H1 (cell line): Measurements from ENCODE around the gene HSPA4. TPM values are rescaled to one million over a fixed set of nuclear protein-coding genes. Genes with fewer than 3 reads are reported as not detected.

ENCODE experiments used
- CHD1 ChIP-seq: IDR thresholded peaks from 2 replicates; pipeline ENCODE4 v1.6.1; 2012; ENCODE audit warnings: low read depth, low read length, improper control_type of control experiment
- SAP30 ChIP-seq: fragments of 300-600 bp; sonication (generic); IDR thresholded peaks from 2 replicates; pipeline ENCODE4 v1.7.1; 2012; ENCODE audit warnings: low read length, moderate library complexity, mild to moderate bottlenecking, inconsistent platforms; ENCODE audit not compliant: insufficient read depth, insufficient replicate concordance
- polyA plus RNA-seq, 7 experiments: library from polyadenylated mRNA; depleted of rRNA in 3 of 7; stranded (reverse) in 5 of 7; unstranded in 2 of 7; fragments of >200 nt in 5 of 7; fragments of 200-250 nt in 2 of 7; gene quantifications; 1 replicate in 5 of 7; 2 replicates in 1 of 7; 4 replicates in 1 of 7; pipeline versions ENCODE4 v1.2.1 to v1.2.3, GENCODE V29; 2011 to 2013; ENCODE audit warnings: missing spikeins in 2 of 7, mixed read lengths in 2 of 7
- total RNA-seq: library from RNA; stranded (reverse); fragmentation: NEBNext Ultra II Directional; extraction: Animal tissue kit (Norgen Biotek cat#: 25700); gene quantifications from 2 replicates; pipeline ENCODE4 v1.2.1, GENCODE V29; 2021
- TF ChIP-seq, protein P1 (sequence below), 3 experiments: IDR thresholded peaks; 1 replicate in 2 of 3; 2 replicates in 1 of 3; pipeline versions ENCODE4 v1.5.1 to v1.6.1; 2011; ENCODE audit warnings: low read length in 3 of 3, mild to moderate bottlenecking in 3 of 3, inconsistent platforms in 2 of 3, low read depth in 1 of 3, moderate library complexity in 1 of 3; ENCODE audit not compliant: insufficient read depth in 1 of 3; ENCODE audit errors: control extremely low read depth in 1 of 3

Gene HSPA4
- total and polyA plus RNA-seq, 2 of the 8 experiments (the other 6 are each of a cell fraction or from before 2014, with no cell fraction given): 28.9 to 445 TPM

DNA sequence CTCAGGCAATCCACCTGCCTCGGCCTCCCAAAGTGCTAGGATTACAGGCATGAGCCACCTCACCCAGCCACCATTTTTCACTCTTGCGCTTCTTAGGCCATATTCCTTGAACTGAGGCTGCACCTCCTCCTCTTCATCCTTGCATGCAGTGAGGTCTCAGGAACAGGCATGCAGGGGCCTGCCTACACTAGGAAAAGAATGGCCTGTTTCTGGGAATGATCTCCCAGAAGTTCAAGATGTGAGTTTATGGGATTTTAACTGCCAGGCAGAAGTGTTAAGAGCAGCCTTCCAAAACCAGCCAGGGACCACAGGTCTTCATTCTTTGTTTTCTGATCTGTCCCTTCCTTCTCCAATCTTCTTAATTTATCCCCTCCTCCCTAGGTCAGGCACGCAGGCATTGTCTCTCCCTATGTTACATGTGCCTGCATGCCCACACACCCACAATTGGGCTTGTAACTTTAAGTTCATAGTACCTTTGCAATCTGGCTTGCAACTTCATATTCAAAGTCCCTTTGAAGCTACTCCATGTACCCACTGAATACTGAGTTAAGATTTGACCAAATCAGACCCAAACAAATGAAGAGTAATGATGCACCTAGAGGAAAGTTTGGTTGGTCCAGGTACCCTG lies 10.5 kb upstream of the HSPA4 start (continued):
- TF ChIP-seq SAP30: no peak
- TF ChIP-seq, protein P1, sequence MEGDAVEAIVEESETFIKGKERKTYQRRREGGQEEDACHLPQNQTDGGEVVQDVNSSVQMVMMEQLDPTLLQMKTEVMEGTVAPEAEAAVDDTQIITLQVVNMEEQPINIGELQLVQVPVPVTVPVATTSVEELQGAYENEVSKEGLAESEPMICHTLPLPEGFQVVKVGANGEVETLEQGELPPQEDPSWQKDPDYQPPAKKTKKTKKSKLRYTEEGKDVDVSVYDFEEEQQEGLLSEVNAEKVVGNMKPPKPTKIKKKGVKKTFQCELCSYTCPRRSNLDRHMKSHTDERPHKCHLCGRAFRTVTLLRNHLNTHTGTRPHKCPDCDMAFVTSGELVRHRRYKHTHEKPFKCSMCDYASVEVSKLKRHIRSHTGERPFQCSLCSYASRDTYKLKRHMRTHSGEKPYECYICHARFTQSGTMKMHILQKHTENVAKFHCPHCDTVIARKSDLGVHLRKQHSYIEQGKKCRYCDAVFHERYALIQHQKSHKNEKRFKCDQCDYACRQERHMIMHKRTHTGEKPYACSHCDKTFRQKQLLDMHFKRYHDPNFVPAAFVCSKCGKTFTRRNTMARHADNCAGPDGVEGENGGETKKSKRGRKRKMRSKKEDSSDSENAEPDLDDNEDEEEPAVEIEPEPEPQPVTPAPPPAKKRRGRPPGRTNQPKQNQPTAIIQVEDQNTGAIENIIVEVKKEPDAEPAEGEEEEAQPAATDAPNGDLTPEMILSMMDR (IDR thresholded peaks at IDR 0.05; ENCODE audit: control extremely low read depth in 1 of 3, insufficient read depth in 1 of 3, low read depth in 1 of 3, low read length in 3 of 3): no peak
- no peak for TF ChIP-seq CHD1
